Pancreas (tissue), 10 donors: ENCODE results near the gene PET100. TPM values are rescaled to one million over a fixed set of nuclear protein-coding genes. Genes with fewer than 3 reads are reported as not detected.

Experiments used
- ATAC-seq, 4 donors: fragments of 200-7000 bp; cut with Tn5 transposase; one replicate each; pipeline versions ENCODE4 v1.8.0 to v1.9.1; 2020; ENCODE audit warnings: mild to moderate bottlenecking in 4 of 4, moderate library complexity in 4 of 4
- DNase-seq, 6 donors: peaks; one replicate each; pipeline ENCODE4 v3.0.0-alpha.2; 2020
- FAIRE-seq: peaks from 2 replicates; lab custom pipeline; 2012; peaks lifted over from hg19 to GRCh38; lab: Jason Lieb, UNC
- H3K27ac ChIP-seq, 4 donors: fragments of 200-600 bp; sonication (generic); 1 replicate in 3 of 4; 2 replicates in 1 of 4; pipeline versions ENCODE4 v1.5.0 to v1.8.0; 2020
- H3K27me3 ChIP-seq, 4 donors: fragments of 200-600 bp; one replicate each; pipeline ENCODE4 v1.8.0; 2021
- H3K36me3 ChIP-seq, 3 donors: fragments of 200-600 bp; sonication (generic) in 1 of 3; one replicate each; pipeline versions ENCODE4 v1.5.0 to v1.8.0; 2020 to 2021
- H3K4me1 ChIP-seq, 3 donors: fragments of 200-600 bp; one replicate each; pipeline ENCODE4 v1.8.0; 2021
- H3K4me3 ChIP-seq, 4 donors: fragments of 200-600 bp; sonication (generic) in 2 of 4; one replicate each; pipeline versions ENCODE4 v1.5.0 to v1.8.0; 2020 to 2021
- H3K9me3 ChIP-seq, 4 donors: fragments of 200-600 bp; one replicate each; pipeline ENCODE4 v1.8.0; 2021
- CTCF ChIP-seq, 4 donors: fragments of 200-600 bp; sonication (generic) in 3 of 4; IDR thresholded peaks; one replicate each; pipeline versions ENCODE4 v1.5.0 to v1.8.0; 2021; ENCODE audit warnings: antibody characterized with exemption in 4 of 4
- whole genome bisulfite sequencing, 2 donors: extraction: QIAGEN DNeasy Blood & Tissue Kit; methylation state at CpG; one replicate each; pipeline ENCODE4 v1.1.7; 2013; 5-methylcytosine and 5-hydroxymethylcytosine counted together
- intact Hi-C, 3 donors: fragments of 100-400 bp; cut with DNase I; formaldehyde crosslinking; loops; one replicate each; pipeline versions ENCODE4 v1.11.1 to v1.14.2; 2022
- polyA plus RNA-seq, 2 donors: library from polyadenylated mRNA; stranded (reverse); fragments of 200-250 nt; gene quantifications; one replicate each; pipeline ENCODE4 v1.2.3, GENCODE V29; 2013
- total RNA-seq, 6 donors: library from RNA; stranded (reverse); fragmentation: NEBNext Ultra II Directional in 4 of 6; extraction: Animal tissue kit (Norgen Biotek cat#: 25700) in 4 of 6; gene quantifications; one replicate each; pipeline versions ENCODE4 v1.2.1 to v1.2.4, GENCODE V29; 2021 to 2023
- donor health status: healthy with polysubstance abuse.
- donor health status: DM: no; HTN: no; CAD: no; lungs with moderate emphysema.
- donor health status: DM: no; HTN: no; CAD: no.
- donor health status: control.
- donor health status: control.
- donor health status: Bipolar disorder and iron deficiency.
- donor health status: DM: yes; HTN: yes; CAD: no.
- donor health status: DM: no; HTN: no; CAD: no.
- donor health status: DM: no; HTN: no; CAD: no.
- donor health status: DM: yes; HTN: yes; CAD: no.

Gene PET100
- total and polyA plus RNA-seq, 8 donors, result 31.6 to 95.6 (median 50.8) TPM

- WGBS, 2 donors, result 92 to 97% methylated on average over 23 to 26 of the region's 26 CpGs
- no peak overlapping the region for H3K27ac ChIP-seq
- FAIRE-seq (no peak), DNase-seq (peak in 1 of 6 donors; percentile 79), ATAC-seq (no peak)
- intact Hi-C loops, result no loop called here
- no peaks in the 10 kb centered on the region for H3K36me3 ChIP-seq
- H3K9me3 ChIP-seq, result no peaks in the 10 kb centered on the region
- peaks cover 0 to 3% (median 0%) of the 10 kb centered on the region in 3 donors for H3K4me1 ChIP-seq
- H3K27me3 ChIP-seq, result no peaks in the 10 kb centered on the region
- no peak overlapping the region for H3K4me3 ChIP-seq
- no peak for TF ChIP-seq CTCF (IDR thresholded peaks at IDR 0.05)
Measured at GRCh38 chr19:7647156-7647555, 17.6 kb downstream of the PET100 start.

DNA sequence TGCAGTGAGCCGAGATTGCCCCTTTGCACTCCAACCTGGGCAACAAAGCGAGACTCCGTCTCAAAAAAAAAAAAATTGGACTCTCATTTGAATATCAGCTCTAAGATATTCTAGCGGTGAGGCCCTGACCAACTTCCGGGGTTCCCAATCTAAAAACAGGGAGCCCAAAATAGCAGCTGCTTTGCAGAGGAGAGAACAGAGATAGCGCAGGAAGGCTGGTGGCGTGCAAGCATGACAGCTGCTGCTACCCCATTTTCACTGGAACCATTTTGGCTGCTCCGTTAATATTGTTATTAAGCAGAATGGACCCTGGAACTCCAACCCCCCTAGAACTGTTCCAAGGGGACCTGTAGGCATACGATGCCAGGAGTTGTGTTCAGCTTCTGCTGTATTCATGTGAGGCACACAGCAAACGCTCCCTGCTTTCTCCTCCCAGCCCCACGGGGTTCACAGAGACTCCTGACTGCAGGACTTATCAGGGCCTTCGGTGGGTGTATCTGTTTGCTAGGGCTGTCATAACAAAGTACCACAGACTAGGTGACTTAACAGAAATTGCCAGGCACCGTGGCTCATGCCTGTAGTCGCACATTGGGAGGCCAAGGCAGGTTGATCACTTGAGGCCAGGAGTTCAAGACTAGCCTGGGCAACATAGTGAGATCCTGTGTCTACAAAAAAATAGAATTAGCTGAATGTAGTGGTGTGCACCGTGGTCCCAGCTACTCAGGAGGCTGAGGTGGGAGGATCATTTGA lies 18.8 kb downstream of the PET100 start:
- no peaks in the 10 kb centered on the region for H3K36me3 ChIP-seq
- TF ChIP-seq CTCF (IDR thresholded peaks at IDR 0.05), result no peak
- H3K27me3 ChIP-seq, result no peaks in the 10 kb centered on the region
- FAIRE-seq (no peak), ATAC-seq (no peak), DNase-seq (no peak)
- H3K4me3 ChIP-seq, result no peak overlapping the region
- no peak overlapping the region for H3K27ac ChIP-seq
- peaks cover 0 to 3% (median 0%) of the 10 kb centered on the region in 3 donors for H3K4me1 ChIP-seq
- H3K9me3 ChIP-seq, result no peaks in the 10 kb centered on the region
- 77 to 80% methylated on average over 15 of the region's 15 CpGs for WGBS, 2 donors
- intact Hi-C loops, result no loop called here

DNA sequence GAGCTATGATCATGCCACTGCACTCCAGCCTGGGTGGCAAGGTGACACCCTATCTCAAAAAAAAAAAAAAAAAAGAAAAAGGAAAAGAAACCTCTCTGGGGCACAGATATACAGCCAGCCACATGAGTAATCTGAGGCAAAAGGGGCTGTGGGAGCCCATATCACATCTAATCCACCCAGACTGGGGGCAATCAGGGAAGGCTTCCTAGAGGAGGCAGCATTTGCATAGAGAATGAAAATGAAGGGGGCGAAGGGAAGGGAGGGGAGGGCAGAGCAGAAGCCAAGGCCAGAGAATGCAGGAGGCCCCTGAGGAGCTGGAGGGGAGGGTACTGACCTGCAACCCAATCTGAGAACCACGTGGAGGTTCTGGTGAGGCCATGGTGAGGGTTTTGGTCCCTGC lies 20.6 kb downstream of the PET100 start:
- FAIRE-seq (no peak), ATAC-seq (no peak), DNase-seq (no peak)
- Histone ChIP-seq H3K27ac (no peak overlapping the region), H3K4me1 (peaks cover 0 to 3% (median 0%) of the 10 kb centered on the region in 3 donors), H3K36me3 (no peaks in the 10 kb centered on the region), H3K27me3 (no peaks in the 10 kb centered on the region), H3K9me3 (no peaks in the 10 kb centered on the region), H3K4me3 (no peak overlapping the region)
- intact Hi-C loops, result no loop called here
- WGBS, 2 donors, result 56 to 57% methylated on average over 2 of the region's 2 CpGs
- TF ChIP-seq CTCF (IDR thresholded peaks at IDR 0.05), result no peak

DNA sequence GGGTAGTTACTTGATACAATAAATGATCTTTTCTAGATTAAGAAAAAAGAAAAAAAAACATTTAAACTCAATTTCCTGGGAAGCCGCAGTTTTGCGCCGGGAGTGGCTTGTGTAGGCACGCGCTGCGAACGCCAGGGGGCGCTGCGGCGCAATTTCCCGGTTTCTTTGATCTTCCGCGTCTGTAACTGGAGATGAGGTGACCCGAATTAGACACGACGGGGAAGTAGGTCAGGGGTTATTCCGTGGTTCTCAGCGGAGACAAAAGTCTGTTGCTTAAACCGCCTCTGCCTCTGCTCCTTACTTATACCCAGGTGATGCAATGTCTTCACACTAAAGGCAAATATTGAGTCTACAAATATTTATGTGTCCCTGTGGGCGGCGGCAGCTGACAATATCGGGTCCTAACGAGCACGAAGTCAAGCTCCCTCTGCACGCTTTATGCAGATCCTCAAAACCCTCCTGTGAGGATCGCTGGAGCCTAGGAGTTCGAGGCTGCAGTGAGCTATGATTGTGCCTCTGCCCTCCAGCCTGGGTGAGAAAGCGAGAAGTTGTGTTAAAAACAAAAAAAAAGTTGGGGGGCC lies 22.6 kb downstream of the PET100 start:
- ATAC-seq, result peak; percentile 87 to 93 (median 90)
- intact Hi-C loops, result no loop called here
- 4 to 5% methylated on average over 28 of the region's 28 CpGs for WGBS, 2 donors

More for the DNA sequence above, 22.6 kb downstream of the PET100 start:
- DNase-seq (peak; percentile 82 to 95 (median 88)), FAIRE-seq (peak; percentile 53)
- Histone ChIP-seq H3K27ac (peak overlapping the region; percentile 39 to 78 (median 64)), H3K4me1 (peaks cover 0 to 3% (median 0%) of the 10 kb centered on the region in 3 donors), H3K27me3 (no peaks in the 10 kb centered on the region), H3K36me3 (no peaks in the 10 kb centered on the region), H3K9me3 (no peaks in the 10 kb centered on the region), H3K4me3 (peak overlapping the region in 1 of 4 donors; percentile 8)
- TF ChIP-seq CTCF (IDR thresholded peaks at IDR 0.05), result peak; percentile 99
